Dedifferentiated amniotic fluid mesenchymal stem cell (primary cell): ENCODE data around the gene NEDD4L.
A peak's percentile ranks its signal among the peaks of the same experiment; 100 is the strongest.

Source experiments
- DNase-seq: peaks from one replicate; pipeline ENCODE4 v3.0.0-alpha.2; 2016; ENCODE audit errors: extremely low spot score

Gene NEDD4L

DNA sequence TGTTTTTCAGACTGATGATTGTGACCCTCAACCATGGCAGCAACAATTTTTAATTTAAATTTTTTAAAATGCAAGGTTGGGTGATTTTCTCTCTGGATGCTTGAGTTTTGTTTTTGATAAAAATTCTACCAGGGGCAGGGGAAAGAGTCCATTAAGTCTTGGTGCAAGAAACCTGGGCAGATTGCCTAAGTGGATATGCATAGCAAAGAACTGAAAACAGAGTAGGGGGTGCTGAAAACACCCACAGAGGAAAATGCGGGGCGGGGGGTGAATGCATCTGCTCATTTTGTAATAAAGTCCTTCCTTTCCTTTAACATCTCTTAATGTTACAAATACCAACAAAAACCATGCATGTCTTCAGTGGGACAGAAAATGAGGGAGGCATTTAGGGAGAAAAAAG lies 138.0 kb downstream of the NEDD4L start:
- no peak for DNase-seq

GRCh38 chr18:58183226-58183625 lies 139.2 kb downstream of the NEDD4L start:
- no peak for DNase-seq

- peak; percentile 64 for DNase-seq
Observed at GRCh38 chr18:58186258-58186948, 142.4 kb downstream of the NEDD4L start.

GRCh38 chr18:58187674-58188073 lies 143.6 kb downstream of the NEDD4L start:
- no peak for DNase-seq

DNA sequence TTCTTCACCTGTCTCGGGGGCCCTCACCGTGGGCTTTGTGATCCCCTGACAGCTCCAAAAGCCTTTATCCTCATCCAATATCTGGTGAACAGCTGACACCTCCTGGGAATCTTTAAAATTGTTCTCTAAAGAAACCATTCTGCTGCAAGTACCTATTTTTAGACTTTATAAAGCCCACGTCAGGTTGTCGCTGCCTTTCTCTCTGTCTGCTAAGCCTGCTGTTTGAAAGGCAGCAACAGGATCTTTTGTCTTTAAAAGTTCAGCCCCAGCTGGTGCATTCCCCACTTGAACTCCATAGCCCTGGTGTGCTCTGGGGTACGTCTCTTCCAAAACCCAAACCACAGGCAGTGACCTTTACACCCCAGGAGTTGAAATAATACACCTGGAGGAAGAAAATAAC lies 145.0 kb downstream of the NEDD4L start:
- DNase-seq, result no peak

DNA sequence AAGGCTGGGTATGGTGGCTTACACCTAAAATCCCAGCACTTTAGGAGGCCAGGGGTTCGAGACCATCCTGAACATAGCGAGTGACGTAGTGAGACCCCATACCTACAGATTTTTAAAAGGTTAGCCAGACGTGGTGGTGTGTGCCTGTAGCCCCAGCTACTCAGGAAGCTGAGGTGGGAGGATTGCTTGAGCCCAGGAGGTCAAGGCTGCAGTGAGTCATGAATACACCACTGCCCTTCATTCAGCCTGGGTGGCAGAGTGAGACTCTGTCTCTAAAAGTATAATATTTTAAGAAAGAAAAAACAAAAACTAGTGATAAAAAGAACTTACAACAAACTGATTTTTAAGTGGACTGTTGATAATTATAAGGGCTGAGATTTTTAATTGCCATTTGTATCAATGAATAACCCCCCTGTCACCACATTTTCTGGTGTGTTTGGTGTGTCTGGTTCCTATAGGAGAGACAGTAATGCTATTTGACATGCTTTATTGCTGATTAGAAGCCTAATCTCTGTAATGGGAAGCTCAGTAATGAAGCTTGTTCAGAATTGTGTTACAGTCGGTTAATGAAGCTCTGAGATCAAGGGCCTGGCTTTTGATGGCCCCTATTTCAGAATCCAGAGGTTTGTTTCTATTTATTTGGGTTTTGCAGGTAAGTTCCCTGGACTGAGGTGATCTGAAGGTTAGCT lies 147.0 kb downstream of the NEDD4L start:
- no peak for DNase-seq

GRCh38 chr18:58191626-58192025 lies 147.6 kb downstream of the NEDD4L start:
- no peak for DNase-seq

- DNase-seq, result no peak
Observed at GRCh38 chr18:58192519-58192918, 148.5 kb downstream of the NEDD4L start.

GRCh38 chr18:58194028-58194427 lies 150.0 kb downstream of the NEDD4L start:
- DNase-seq, result no peak

- no peak for DNase-seq
Observed at GRCh38 chr18:58195278-58195765, 151.3 kb downstream of the NEDD4L start.

GRCh38 chr18:58196164-58196563 lies 152.1 kb downstream of the NEDD4L start:
- DNase-seq, result no peak

- DNase-seq, result no peak
Observed at GRCh38 chr18:58196881-58197872, 153.2 kb downstream of the NEDD4L start.

GRCh38 chr18:58201268-58201667 lies 157.2 kb downstream of the NEDD4L start:
- DNase-seq, result no peak

DNA sequence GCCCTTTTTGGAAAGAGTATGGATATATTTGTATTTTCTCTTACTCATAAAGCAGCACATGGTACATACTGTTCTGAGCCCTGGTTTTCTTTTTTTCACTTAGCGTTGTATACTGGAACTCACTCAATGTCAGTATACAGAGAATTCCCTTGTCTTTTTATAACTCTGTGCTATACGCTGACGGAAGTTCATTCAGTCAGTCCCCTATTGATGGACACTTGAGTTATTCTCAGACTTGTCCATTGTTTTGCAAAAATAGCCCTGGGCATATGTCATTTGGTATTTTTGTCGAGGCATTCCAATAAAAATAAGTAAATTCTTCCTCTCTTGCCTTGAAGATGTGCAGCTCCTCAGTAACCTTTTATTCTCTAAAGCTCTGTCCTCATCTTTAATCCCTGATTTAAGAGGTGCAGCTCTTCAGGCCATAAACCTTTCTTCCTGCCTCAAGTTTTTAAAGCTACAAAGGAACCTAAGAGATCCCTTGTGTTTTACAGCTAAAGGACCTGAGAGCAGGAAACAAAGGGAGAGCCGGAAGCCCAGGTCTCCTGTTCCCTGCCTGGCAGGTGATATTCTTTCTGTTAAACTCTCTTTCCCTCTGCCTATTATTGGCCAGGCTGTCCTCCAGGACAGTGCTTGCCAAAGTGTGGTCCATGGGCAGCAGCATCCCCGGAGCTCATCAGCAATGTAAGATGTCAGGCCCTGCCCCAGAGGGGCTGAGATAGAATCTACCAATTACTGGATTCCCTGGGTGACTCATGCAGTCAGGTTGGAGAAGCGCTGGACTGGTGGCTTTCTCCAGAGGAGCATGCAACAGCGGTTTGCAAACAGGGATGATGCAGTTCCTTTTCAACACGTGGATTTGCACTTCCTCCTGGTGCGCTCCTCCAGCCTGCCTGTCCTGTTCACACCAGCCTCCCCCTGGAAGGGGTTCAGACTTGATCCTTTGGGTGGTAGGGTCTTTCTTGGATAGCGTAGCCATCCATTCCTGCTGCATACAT lies 158.0 kb downstream of the NEDD4L start:
- DNase-seq, result no peak

DNA sequence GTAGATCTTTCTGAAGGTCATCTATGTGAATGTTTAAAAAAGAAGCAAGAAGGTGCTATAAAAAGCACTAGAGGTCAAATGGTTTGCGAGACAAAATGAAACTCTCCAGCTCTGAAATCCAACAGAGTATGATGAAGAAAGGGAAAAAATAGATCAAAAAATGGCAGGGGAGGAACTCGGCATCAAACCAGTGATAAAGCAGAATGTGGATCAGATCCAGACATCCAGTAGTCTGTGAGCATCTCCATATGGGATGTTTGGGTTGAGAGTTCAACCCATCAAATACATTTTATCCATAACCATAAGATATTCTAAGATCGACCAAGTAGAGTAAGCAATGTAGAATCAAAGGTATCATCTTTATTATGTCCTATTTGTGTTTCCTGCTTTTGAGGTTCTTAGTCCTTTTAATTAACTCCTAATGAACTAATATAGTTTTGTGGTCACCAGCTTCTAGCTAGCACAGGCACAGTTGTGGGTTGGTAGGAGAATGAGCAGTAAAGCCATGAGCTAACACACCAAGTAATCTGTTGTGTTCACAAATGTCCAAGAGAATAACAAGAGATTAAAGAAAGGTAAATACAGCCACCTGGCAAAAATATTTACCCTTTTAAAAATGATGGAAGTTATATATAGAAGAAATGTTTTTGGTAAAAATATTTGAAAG lies 160.9 kb downstream of the NEDD4L start:
- DNase-seq, result no peak

DNA sequence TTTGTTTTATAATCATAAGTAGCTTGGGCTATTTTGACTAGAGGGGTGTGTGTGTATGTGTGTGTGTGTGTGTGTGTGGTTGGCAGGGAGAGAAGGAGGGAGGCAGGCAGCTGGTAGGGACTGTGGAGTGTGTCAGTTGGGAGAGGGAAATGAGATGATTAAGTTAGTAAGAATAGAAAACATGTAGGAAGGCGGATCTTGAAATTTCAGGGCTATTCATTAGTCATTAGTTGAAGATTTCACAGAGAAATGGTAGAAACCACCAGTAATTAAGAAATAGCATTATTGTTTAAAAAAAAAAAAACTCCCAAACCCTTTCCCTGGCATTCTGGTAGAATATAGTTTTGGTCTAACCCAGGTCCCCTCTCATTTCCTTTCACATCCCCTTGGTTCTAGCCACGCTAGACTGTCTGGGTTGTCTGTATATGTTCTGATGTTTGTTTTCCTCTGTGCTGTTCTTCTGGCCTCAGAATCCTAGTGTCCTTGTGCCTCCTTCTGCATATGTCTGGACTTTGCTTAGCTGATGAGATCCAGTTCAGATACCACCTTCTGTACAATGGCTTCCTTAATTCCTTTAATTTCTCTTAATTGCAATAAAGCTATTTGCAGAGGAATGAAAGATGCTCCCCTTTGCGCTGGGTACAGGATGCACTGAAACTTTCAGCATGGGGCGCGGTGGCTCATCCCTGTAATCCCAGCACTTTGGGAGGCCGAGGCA lies 161.6 kb downstream of the NEDD4L start:
- no peak for DNase-seq

GRCh38 chr18:58207520-58208152 lies 163.6 kb downstream of the NEDD4L start:
- DNase-seq, result no peak

GRCh38 chr18:58208207-58208932 lies 164.3 kb downstream of the NEDD4L start:
- DNase-seq, result no peak

- no peak for DNase-seq
Observed at GRCh38 chr18:58209326-58209725, 165.3 kb downstream of the NEDD4L start.
